ENCODE measurements around the gene FGGY.

Gene FGGY

DNA sequence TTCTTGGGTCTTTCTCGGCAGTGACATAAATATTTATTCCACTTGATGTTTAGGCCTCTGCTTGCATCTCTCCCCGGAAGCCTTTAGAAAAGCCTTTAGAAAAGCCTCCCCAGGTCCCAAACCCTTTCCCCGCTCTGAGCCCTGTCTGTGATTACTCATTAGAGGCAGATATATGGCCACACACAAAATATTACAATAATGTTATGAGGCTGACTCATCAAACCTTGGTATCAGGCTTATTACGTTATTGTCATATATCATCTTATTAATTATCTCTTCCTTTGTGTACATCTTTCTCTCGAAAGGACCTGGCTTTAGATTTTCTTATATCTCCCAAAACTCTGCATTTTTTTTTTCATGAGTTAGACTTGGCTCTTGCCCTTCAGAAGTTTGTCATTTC lies 69.5 kb downstream of the FGGY start:
- Histone ChIP-seq H3K36me3 (ENCODE audit: control insufficient read depth in 2 of 2, insufficient read depth in 1 of 2, low read length in 2 of 2) (no peaks in the 10 kb centered on the region), H3K27ac (ENCODE audit: extremely low read depth, low read depth, low read length) (no peak overlapping the region), H3K4me1 (ENCODE audit: control insufficient read depth, insufficient read depth, low read length) (no peaks in the 10 kb centered on the region), H3K4me3 (ENCODE audit: low read depth, low read length) (no peak overlapping the region), H3K9me3 (ENCODE audit: control insufficient read depth, insufficient read depth, low read depth, low read length) (no peaks in the 10 kb centered on the region)
- ChIA-PET CTCF (no interaction called here), POLR2A (no interaction called here)
- TF ChIP-seq, protein P1, sequence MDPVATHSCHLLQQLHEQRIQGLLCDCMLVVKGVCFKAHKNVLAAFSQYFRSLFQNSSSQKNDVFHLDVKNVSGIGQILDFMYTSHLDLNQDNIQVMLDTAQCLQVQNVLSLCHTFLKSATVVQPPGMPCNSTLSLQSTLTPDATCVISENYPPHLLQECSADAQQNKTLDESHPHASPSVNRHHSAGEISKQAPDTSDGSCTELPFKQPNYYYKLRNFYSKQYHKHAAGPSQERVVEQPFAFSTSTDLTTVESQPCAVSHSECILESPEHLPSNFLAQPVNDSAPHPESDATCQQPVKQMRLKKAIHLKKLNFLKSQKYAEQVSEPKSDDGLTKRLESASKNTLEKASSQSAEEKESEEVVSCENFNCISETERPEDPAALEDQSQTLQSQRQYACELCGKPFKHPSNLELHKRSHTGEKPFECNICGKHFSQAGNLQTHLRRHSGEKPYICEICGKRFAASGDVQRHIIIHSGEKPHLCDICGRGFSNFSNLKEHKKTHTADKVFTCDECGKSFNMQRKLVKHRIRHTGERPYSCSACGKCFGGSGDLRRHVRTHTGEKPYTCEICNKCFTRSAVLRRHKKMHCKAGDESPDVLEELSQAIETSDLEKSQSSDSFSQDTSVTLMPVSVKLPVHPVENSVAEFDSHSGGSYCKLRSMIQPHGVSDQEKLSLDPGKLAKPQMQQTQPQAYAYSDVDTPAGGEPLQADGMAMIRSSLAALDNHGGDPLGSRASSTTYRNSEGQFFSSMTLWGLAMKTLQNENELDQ (tag by site-specific recombination; IDR thresholded peaks at IDR 0.05; ENCODE audit: low read depth): no peak
- no peak for TF ChIP-seq SP2 (tag by site-specific recombination; IDR thresholded peaks at IDR 0.05)
- no peak for TF ChIP-seq ZNF311 (tag by site-specific recombination; IDR thresholded peaks at IDR 0.05; ENCODE audit: borderline replicate concordance)
- no peak for TF ChIP-seq GLIS1 (tag by site-specific recombination; IDR thresholded peaks at IDR 0.05)
- no peak for TF ChIP-seq ZBTB7A (tag by site-specific recombination; IDR thresholded peaks at IDR 0.05; ENCODE audit: low read depth)
- no peak for TF ChIP-seq ZNF768 (tag by site-specific recombination; IDR thresholded peaks at IDR 0.05)
- TF ChIP-seq KLF10 (tag by site-specific recombination; IDR thresholded peaks at IDR 0.05): no peak
- no peak for TF ChIP-seq BCL11B (tag by site-specific recombination; IDR thresholded peaks at IDR 0.05; ENCODE audit: low read depth)
- TF ChIP-seq, protein P2, sequence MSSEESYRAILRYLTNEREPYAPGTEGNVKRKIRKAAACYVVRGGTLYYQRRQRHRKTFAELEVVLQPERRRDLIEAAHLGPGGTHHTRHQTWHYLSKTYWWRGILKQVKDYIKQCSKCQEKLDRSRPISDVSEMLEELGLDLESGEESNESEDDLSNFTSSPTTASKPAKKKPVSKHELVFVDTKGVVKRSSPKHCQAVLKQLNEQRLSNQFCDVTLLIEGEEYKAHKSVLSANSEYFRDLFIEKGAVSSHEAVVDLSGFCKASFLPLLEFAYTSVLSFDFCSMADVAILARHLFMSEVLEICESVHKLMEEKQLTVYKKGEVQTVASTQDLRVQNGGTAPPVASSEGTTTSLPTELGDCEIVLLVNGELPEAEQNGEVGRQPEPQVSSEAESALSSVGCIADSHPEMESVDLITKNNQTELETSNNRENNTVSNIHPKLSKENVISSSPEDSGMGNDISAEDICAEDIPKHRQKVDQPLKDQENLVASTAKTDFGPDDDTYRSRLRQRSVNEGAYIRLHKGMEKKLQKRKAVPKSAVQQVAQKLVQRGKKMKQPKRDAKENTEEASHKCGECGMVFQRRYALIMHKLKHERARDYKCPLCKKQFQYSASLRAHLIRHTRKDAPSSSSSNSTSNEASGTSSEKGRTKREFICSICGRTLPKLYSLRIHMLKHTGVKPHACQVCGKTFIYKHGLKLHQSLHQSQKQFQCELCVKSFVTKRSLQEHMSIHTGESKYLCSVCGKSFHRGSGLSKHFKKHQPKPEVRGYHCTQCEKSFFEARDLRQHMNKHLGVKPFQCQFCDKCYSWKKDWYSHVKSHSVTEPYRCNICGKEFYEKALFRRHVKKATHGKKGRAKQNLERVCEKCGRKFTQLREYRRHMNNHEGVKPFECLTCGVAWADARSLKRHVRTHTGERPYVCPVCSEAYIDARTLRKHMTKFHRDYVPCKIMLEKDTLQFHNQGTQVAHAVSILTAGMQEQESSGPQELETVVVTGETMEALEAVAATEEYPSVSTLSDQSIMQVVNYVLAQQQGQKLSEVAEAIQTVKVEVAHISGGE (tag by site-specific recombination; conservative IDR thresholded peaks at IDR 0.05; ENCODE audit: low read depth): no peak
- TF ChIP-seq ZNF175 (tag by site-specific recombination; IDR thresholded peaks at IDR 0.05): no peak
- TF ChIP-seq ZNF335 (tag by site-specific recombination; conservative IDR thresholded peaks at IDR 0.05): no peak
- no peak for TF ChIP-seq ZNF184 (tag by site-specific recombination; IDR thresholded peaks at IDR 0.05)
- TF ChIP-seq ZNF174 (tag by site-specific recombination; IDR thresholded peaks at IDR 0.05): no peak
- TF ChIP-seq, protein P3, sequence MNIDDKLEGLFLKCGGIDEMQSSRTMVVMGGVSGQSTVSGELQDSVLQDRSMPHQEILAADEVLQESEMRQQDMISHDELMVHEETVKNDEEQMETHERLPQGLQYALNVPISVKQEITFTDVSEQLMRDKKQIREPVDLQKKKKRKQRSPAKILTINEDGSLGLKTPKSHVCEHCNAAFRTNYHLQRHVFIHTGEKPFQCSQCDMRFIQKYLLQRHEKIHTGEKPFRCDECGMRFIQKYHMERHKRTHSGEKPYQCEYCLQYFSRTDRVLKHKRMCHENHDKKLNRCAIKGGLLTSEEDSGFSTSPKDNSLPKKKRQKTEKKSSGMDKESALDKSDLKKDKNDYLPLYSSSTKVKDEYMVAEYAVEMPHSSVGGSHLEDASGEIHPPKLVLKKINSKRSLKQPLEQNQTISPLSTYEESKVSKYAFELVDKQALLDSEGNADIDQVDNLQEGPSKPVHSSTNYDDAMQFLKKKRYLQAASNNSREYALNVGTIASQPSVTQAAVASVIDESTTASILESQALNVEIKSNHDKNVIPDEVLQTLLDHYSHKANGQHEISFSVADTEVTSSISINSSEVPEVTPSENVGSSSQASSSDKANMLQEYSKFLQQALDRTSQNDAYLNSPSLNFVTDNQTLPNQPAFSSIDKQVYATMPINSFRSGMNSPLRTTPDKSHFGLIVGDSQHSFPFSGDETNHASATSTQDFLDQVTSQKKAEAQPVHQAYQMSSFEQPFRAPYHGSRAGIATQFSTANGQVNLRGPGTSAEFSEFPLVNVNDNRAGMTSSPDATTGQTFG (tag by site-specific recombination; IDR thresholded peaks at IDR 0.05; ENCODE audit: borderline replicate concordance): no peak
- no peak for TF ChIP-seq ZNF423 (tag by site-specific recombination; IDR thresholded peaks at IDR 0.05)

DNA sequence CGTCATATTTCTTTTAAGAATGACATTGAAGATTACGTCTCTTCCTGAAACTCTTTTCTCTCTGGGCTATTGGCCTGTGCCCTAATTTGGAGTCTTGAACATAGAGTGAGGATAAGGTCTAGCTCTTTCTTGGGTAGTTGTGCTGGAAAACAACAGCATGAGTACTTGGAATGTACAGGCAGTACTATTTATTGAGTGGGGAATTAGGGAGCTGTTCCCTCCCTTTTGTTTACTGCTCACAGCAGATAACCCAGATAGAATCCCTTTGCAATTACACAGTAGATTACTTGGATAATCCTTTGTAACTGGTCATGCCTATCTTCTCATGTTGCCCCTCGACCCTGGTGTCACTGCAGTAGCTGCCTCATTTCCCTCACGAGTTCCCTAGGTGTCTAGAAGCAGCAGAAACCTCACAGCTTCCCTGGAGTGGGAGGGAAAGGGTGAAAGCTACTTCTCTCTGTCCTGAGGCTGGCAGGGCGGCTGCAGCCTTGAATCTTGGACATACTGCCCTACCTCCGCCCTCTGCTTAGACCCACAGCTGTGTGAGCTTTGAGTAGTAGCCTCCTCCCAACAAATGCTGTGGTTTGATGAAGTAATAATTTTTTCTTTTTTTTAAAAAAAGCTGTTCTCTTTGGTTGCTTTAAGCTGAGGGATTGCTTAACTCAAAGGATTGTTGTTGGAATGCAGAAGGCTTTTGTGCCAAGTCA lies 70.6 kb downstream of the FGGY start:
- Histone ChIP-seq H3K4me3 (ENCODE audit: low read depth, low read length) (no peak overlapping the region), H3K4me1 (ENCODE audit: control insufficient read depth, insufficient read depth, low read length) (no peaks in the 10 kb centered on the region), H3K9me3 (ENCODE audit: control insufficient read depth, insufficient read depth, low read depth, low read length) (no peaks in the 10 kb centered on the region), H3K36me3 (ENCODE audit: control insufficient read depth in 2 of 2, insufficient read depth in 1 of 2, low read length in 2 of 2) (no peaks in the 10 kb centered on the region), H3K27ac (ENCODE audit: extremely low read depth, low read depth, low read length) (no peak overlapping the region)
- POLR2A ChIA-PET: no interaction called here
- CTCF ChIA-PET: interaction anchor here (0.6 to 1.2 kb wide), 2 partner anchors 253 to 1117 kb away, joined by 3 read pairs; no protein-coding TSS in a partner anchor
- TF ChIP-seq, protein P4, sequence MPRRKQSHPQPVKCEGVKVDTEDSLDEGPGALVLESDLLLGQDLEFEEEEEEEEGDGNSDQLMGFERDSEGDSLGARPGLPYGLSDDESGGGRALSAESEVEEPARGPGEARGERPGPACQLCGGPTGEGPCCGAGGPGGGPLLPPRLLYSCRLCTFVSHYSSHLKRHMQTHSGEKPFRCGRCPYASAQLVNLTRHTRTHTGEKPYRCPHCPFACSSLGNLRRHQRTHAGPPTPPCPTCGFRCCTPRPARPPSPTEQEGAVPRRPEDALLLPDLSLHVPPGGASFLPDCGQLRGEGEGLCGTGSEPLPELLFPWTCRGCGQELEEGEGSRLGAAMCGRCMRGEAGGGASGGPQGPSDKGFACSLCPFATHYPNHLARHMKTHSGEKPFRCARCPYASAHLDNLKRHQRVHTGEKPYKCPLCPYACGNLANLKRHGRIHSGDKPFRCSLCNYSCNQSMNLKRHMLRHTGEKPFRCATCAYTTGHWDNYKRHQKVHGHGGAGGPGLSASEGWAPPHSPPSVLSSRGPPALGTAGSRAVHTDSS (tag by site-specific recombination; IDR thresholded peaks at IDR 0.05): no peak
- TF ChIP-seq, protein P5, sequence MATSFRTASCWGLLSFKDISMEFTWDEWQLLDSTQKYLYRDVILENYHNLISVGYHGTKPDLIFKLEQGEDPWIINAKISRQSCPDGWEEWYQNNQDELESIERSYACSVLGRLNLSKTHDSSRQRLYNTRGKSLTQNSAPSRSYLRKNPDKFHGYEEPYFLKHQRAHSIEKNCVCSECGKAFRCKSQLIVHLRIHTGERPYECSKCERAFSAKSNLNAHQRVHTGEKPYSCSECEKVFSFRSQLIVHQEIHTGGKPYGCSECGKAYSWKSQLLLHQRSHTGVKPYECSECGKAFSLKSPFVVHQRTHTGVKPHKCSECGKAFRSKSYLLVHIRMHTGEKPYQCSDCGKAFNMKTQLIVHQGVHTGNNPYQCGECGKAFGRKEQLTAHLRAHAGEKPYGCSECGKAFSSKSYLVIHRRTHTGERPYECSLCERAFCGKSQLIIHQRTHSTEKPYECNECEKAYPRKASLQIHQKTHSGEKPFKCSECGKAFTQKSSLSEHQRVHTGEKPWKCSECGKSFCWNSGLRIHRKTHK (tag by site-specific recombination; IDR thresholded peaks at IDR 0.05): no peak
- TF ChIP-seq, protein P6, sequence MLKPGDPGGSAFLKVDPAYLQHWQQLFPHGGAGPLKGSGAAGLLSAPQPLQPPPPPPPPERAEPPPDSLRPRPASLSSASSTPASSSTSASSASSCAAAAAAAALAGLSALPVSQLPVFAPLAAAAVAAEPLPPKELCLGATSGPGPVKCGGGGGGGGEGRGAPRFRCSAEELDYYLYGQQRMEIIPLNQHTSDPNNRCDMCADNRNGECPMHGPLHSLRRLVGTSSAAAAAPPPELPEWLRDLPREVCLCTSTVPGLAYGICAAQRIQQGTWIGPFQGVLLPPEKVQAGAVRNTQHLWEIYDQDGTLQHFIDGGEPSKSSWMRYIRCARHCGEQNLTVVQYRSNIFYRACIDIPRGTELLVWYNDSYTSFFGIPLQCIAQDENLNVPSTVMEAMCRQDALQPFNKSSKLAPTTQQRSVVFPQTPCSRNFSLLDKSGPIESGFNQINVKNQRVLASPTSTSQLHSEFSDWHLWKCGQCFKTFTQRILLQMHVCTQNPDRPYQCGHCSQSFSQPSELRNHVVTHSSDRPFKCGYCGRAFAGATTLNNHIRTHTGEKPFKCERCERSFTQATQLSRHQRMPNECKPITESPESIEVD (tag by site-specific recombination; IDR thresholded peaks at IDR 0.05): no peak
- TF ChIP-seq ZSCAN23 (tag by site-specific recombination; IDR thresholded peaks at IDR 0.05): no peak

Measured in HEK293 (cell line).